K562 (cell line): ENCODE measurements around the gene IP6K1. TPM values are rescaled to one million over a fixed set of nuclear protein-coding genes. Genes with fewer than 3 reads are reported as not detected.

ENCODE experiments used
- ATAC-seq: fragments of 200-7000 bp; cut with Tn5 transposase; 3 replicates; pipeline ENCODE4 v1.9.1; 2020; ENCODE audit warnings: moderate library complexity
- BruUV-seq: library from RNA; stranded (reverse); fragments of 400-500 nt; replicated peaks from 2 replicates; lab custom pipeline; 2021; lab: Mats Ljungman, UMichigan
- CTCF ChIA-PET: fragments of 300-600 bp; formaldehyde crosslinking; extraction: SDS; loops from one replicate; lab custom pipeline; 2021; ENCODE audit warnings: low intra/inter-chr PET ratio; lab: Yijun Ruan, JAX
- POLR2A ChIA-PET: fragments of 300-600, 350-650 bp; sonication (Branson Sonifier 250); formaldehyde crosslinking; extraction: SDS; loops from one replicate; lab custom pipeline; 2021; ENCODE audit warnings: antibody characterized with exemption, inconsistent platforms; lab: Yijun Ruan, JAX
- DNase-seq, 4 experiments: peaks; one replicate each; pipeline versions ENCODE4 v3.0.0 to v3.0.0-alpha.2; 2011 to 2018; ENCODE audit warnings: low spot score in 3 of 4, mixed read lengths in 3 of 4; ENCODE audit errors: extremely low read depth in 1 of 4
- FAIRE-seq: peaks from 2 replicates; lab custom pipeline; 2011; peaks lifted over from hg19 to GRCh38; lab: Jason Lieb, UNC
- H2AFZ ChIP-seq: 2 replicates; pipeline ENCODE4 v1.6.0; 2011; ENCODE audit warnings: low read depth, low read length, control low read depth, inconsistent platforms
- H3K27ac ChIP-seq: fragments of 200-600 bp; 3 replicates; pipeline ENCODE4 v1.8.0; 2011; ENCODE audit warnings: low read depth, mild to moderate bottlenecking, control low read depth, inconsistent platforms, low read length, moderate library complexity, mixed read lengths; ENCODE audit errors: extremely low read depth
- H3K27me3 ChIP-seq, 2 experiments: fragments of 300-600 bp in 1 of 2; 2 replicates in 1 of 2; 3 replicates in 1 of 2; pipeline versions ENCODE4 v1.6.0 to v1.8.0; 2011; ENCODE audit warnings: inconsistent platforms in 2 of 2, low read length in 2 of 2, mild to moderate bottlenecking in 1 of 2, mixed read lengths in 1 of 2, moderate library complexity in 1 of 2; ENCODE audit not compliant: control insufficient read depth in 2 of 2, insufficient read depth in 2 of 2
- H3K36me3 ChIP-seq: fragments of 300-600 bp; 3 replicates; pipeline ENCODE4 v1.8.0; 2011; ENCODE audit warnings: mild to moderate bottlenecking, low read length, inconsistent platforms; ENCODE audit not compliant: control insufficient read depth, insufficient read depth
- H3K4me1 ChIP-seq, 2 experiments: fragments of 200-600 bp in 1 of 2; replicated peaks in 1 of 2; 2 replicates in 1 of 2; 3 replicates in 1 of 2; pipeline versions ENCODE4 v1.5.1 to v1.8.0; 2011; ENCODE audit warnings: inconsistent platforms in 2 of 2, low read length in 2 of 2, mild to moderate bottlenecking in 1 of 2, mixed read lengths in 1 of 2, moderate library complexity in 1 of 2; ENCODE audit not compliant: control insufficient read depth in 2 of 2, insufficient read depth in 2 of 2
- H3K4me2 ChIP-seq: 2 replicates; pipeline ENCODE4 v1.6.1; 2011; ENCODE audit warnings: low read length, control low read depth, inconsistent platforms, mixed read lengths; ENCODE audit not compliant: insufficient read depth
- H3K4me3 ChIP-seq: fragments of 200-600 bp; sonication (generic), shearing (Covaris generic); 2 replicates; pipeline ENCODE4 v1.5.1; 2016; ENCODE audit warnings: control low read depth, inconsistent platforms
- H3K79me2 ChIP-seq: fragments of 200-600 bp; 3 replicates; pipeline ENCODE4 v1.8.0; 2011; ENCODE audit warnings: low read length, inconsistent platforms; ENCODE audit not compliant: control insufficient read depth, insufficient read depth
- H3K9ac ChIP-seq, 2 experiments: 2 replicates each; pipeline versions ENCODE4 v1.6.0 to v1.6.1; 2011; ENCODE audit warnings: low read depth in 2 of 2, low read length in 2 of 2, control low read depth in 1 of 2, inconsistent platforms in 1 of 2, mild to moderate bottlenecking in 1 of 2, mixed read lengths in 1 of 2; ENCODE audit not compliant: insufficient read depth in 1 of 2
- H3K9me1 ChIP-seq: one replicate; pipeline ENCODE4 v1.6.0; 2011; ENCODE audit warnings: inconsistent platforms, mild to moderate bottlenecking, low read length, moderate library complexity; ENCODE audit not compliant: control insufficient read depth, insufficient read depth
- H3K9me3 ChIP-seq: replicated peaks from 2 replicates; pipeline ENCODE4 v1.5.1; 2011; ENCODE audit warnings: low read depth, low read length, inconsistent platforms; ENCODE audit not compliant: control insufficient read depth, insufficient read depth
- H4K20me1 ChIP-seq: replicated peaks from 2 replicates; pipeline ENCODE4 v1.6.1; 2011; ENCODE audit warnings: low read length, inconsistent platforms, mixed read lengths; ENCODE audit not compliant: control insufficient read depth, insufficient read depth
- CSDE1 ChIP-seq, 2 experiments: fragments of 450-650 bp; IDR thresholded peaks; 2 replicates each; pipeline ENCODE4 v1.6.1; 2016; ENCODE audit warnings: mild to moderate bottlenecking in 1 of 2
- FOXP1 ChIP-seq: sonication (generic); formaldehyde crosslinking; IDR thresholded peaks from 2 replicates; pipeline ENCODE4 v1.8.0; 2022; ENCODE audit warnings: mild to moderate bottlenecking, missing genetic modification reagents
- GABPB2 ChIP-seq: fragments of 250-450 bp; sonication (Bioruptor Pico); conservative IDR thresholded peaks from 2 replicates; pipeline ENCODE4 v1.5.1; 2021; ENCODE audit warnings: mild to moderate bottlenecking
- GATAD2A ChIP-seq: fragments of 450-650 bp; IDR thresholded peaks from 2 replicates; pipeline ENCODE4 v1.6.1; 2017
- HSF4 ChIP-seq: fragments of 250-450 bp; sonication (Bioruptor Pico); IDR thresholded peaks from 2 replicates; pipeline ENCODE4 v2.1.2; 2022; ENCODE audit warnings: mild to moderate bottlenecking, moderate library complexity, borderline replicate concordance
- RFX7 ChIP-seq: fragments of 250-450 bp; sonication (Bioruptor Pico); IDR thresholded peaks from 2 replicates; pipeline ENCODE4 v1.5.1; 2021; ENCODE audit warnings: mild to moderate bottlenecking
- TCF3 ChIP-seq: sonication (generic); formaldehyde crosslinking; IDR thresholded peaks from 2 replicates; pipeline ENCODE4 v1.4.0; 2020; ENCODE audit warnings: mild to moderate bottlenecking, missing genetic modification reagents
- TEAD4 ChIP-seq, 2 experiments: sonication (generic) in 1 of 2; formaldehyde crosslinking in 1 of 2; IDR thresholded peaks; 2 replicates each; pipeline versions ENCODE4 v1.6.1 to v1.8.0; 2012 to 2022; ENCODE audit warnings: borderline replicate concordance in 1 of 2, inconsistent platforms in 1 of 2, low read length in 1 of 2, mild to moderate bottlenecking in 1 of 2, missing genetic modification reagents in 1 of 2
- TRIM24 ChIP-seq, 2 experiments: fragments of 450-650 bp; IDR thresholded peaks; 2 replicates each; pipeline ENCODE4 v1.6.1; 2016
- U2AF2 ChIP-seq: fragments of 200-400 bp; formaldehyde crosslinking; optimal IDR thresholded peaks from 2 replicates; pipeline ENCODE3; 2017; ENCODE audit warnings: low read depth, mild to moderate bottlenecking, low read length
- ZNF41 ChIP-seq: fragments of 250-450 bp; sonication (Bioruptor Pico); conservative IDR thresholded peaks from 2 replicates; pipeline ENCODE4 v1.4.0; 2020; ENCODE audit warnings: mild to moderate bottlenecking
- WGBS: fragments of 100-300 bp; shearing (Covaris generic); methylation state at CpG from one replicate; pipeline ENCODE4 v1.1.6; 2016; ENCODE audit warnings: low coverage, mixed read lengths; ENCODE audit not compliant: insufficient coverage; ENCODE audit errors: missing lambda C conversion rate; 5-methylcytosine and 5-hydroxymethylcytosine counted together
- in situ Hi-C: fragments of 300-500 bp; cut with MboI; formaldehyde crosslinking; loops from 4 replicates; pipeline ENCODE4 v1.15.0; 2018; ENCODE audit warnings: inconsistent platforms, mixed read lengths
- intact Hi-C: fragments of 100-400 bp; cut with micrococcal nuclease; formaldehyde crosslinking; loops from 2 replicates; pipeline ENCODE4 v1.14.2; 2022
- polyA plus RNA-seq, 8 experiments: library from polyadenylated mRNA; depleted of rRNA in 4 of 8; stranded (reverse) in 5 of 8; unstranded in 3 of 8; fragments of >200 nt; fragmentation: Nextera tagmentation in 2 of 8; fragmentation: Illumina TruSeq in 1 of 8; extraction: Ambion mirVana in 2 of 8; extraction: Trizol in 1 of 8; gene quantifications; 2 replicates each; pipeline versions ENCODE4 v1.2.1 to v1.2.3, GENCODE V29; 2011 to 2014; ENCODE audit warnings: inconsistent platforms in 1 of 8, missing spikeins in 1 of 8
- total RNA-seq, 7 experiments: library from RNA; depleted of rRNA in 6 of 7; stranded (reverse); fragments of >200 nt in 6 of 7; fragmentation: Illumina TruSeq in 2 of 7; extraction: Trizol in 2 of 7; gene quantifications; 2 replicates each; pipeline versions ENCODE4 v1.2.1 to v1.2.3, GENCODE V29; 2011 to 2021; ENCODE audit warnings: low replicate concordance in 1 of 7
- TF ChIP-seq, protein P1 (sequence below): IDR thresholded peaks from 2 replicates; pipeline ENCODE4 v1.6.1; 2011; ENCODE audit warnings: borderline replicate concordance, low read depth, mild to moderate bottlenecking, moderate library complexity, low read length; ENCODE audit not compliant: insufficient read depth, poor library complexity, severe bottlenecking
- TF ChIP-seq, protein P2 (sequence below): sonication (generic); formaldehyde crosslinking; IDR thresholded peaks from 2 replicates; pipeline ENCODE4 v1.8.0; 2023; ENCODE audit warnings: missing genetic modification reagents, mild to moderate bottlenecking, borderline replicate concordance
- TF ChIP-seq, protein P3 (sequence below): fragments of 200-800 bp; sonication (Bioruptor generic); IDR thresholded peaks from 2 replicates; pipeline ENCODE4 v1.6.1; 2017; ENCODE audit warnings: missing genetic modification characterization, missing compliant biosample characterization

Gene IP6K1
- total and polyA plus RNA-seq, 9 of the 15 experiments (the other 6 are each of a cell fraction or from before 2014, with no cell fraction given), result 0.46 to 29.2 (median 13.1) TPM

- Histone ChIP-seq H3K9me1 (no peaks in the 10 kb centered on the region), H3K4me1 (peaks cover 12 to 23% of the 10 kb centered on the region in 2 experiments; a peak in 4 of 5 replicates), H4K20me1 (no peaks in the 10 kb centered on the region), H3K9me3 (no peaks in the 10 kb centered on the region), H3K9ac (peak overlapping the region in 1 of 2 experiments; percentile 76; a peak in 2 of 4 replicates), H3K36me3 (peaks cover 14% of the 10 kb centered on the region; the same call in 2 of the 3 replicates), H3K4me2 (peak overlapping the region; percentile 74; the same call in 1 of the 2 replicates), H3K79me2 (peaks cover 40% of the 10 kb centered on the region), H3K4me3 (no peak overlapping the region), H2AFZ (peak overlapping the region; percentile 82; the same call in 1 of the 2 replicates), H3K27ac (peak overlapping the region; percentile 91; the same call in 2 of the 3 replicates), H3K27me3 (no peaks in the 10 kb centered on the region)
- CTCF ChIA-PET, result no interaction called here
- 57% methylated on average over 3 of the region's 5 CpGs for WGBS
- POLR2A ChIA-PET, result interaction anchor here (0.6 to 2.8 kb wide), 5 partner anchors 16 to 415 kb away, joined by 3 to 16 read pairs (median 3); partner anchors contain the start of gene INKA1
- intact Hi-C loops, result no loop called here
- no TSS peak for BruUV-seq
- in situ Hi-C loops, result no loop called here
- FAIRE-seq (no peak), ATAC-seq (no peak), DNase-seq (no peak)
- TF ChIP-seq, protein P1, sequence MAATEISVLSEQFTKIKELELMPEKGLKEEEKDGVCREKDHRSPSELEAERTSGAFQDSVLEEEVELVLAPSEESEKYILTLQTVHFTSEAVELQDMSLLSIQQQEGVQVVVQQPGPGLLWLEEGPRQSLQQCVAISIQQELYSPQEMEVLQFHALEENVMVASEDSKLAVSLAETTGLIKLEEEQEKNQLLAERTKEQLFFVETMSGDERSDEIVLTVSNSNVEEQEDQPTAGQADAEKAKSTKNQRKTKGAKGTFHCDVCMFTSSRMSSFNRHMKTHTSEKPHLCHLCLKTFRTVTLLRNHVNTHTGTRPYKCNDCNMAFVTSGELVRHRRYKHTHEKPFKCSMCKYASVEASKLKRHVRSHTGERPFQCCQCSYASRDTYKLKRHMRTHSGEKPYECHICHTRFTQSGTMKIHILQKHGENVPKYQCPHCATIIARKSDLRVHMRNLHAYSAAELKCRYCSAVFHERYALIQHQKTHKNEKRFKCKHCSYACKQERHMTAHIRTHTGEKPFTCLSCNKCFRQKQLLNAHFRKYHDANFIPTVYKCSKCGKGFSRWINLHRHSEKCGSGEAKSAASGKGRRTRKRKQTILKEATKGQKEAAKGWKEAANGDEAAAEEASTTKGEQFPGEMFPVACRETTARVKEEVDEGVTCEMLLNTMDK, result no peak
- TF ChIP-seq FOXP1, result no peak
- no peak for TF ChIP-seq RFX7 (CRISPR knock-in tag)
- no peak for TF ChIP-seq ZNF41 (CRISPR knock-in tag)
- no peak for TF ChIP-seq CSDE1 (IDR thresholded peaks at IDR 0.05)
- TF ChIP-seq HSF4 (CRISPR knock-in tag), result no peak
- no peak for TF ChIP-seq TEAD4 (IDR thresholded peaks at IDR 0.05; ENCODE audit: low read length)
- no peak for TF ChIP-seq TEAD4 (CRISPR knock-in tag; IDR thresholded peaks at IDR 0.05; ENCODE audit: borderline replicate concordance)
- no peak for TF ChIP-seq TCF3 (CRISPR knock-in tag)
- no peak for TF ChIP-seq GABPB2 (CRISPR knock-in tag)
- TF ChIP-seq GATAD2A, result no peak
- TF ChIP-seq, protein P2, sequence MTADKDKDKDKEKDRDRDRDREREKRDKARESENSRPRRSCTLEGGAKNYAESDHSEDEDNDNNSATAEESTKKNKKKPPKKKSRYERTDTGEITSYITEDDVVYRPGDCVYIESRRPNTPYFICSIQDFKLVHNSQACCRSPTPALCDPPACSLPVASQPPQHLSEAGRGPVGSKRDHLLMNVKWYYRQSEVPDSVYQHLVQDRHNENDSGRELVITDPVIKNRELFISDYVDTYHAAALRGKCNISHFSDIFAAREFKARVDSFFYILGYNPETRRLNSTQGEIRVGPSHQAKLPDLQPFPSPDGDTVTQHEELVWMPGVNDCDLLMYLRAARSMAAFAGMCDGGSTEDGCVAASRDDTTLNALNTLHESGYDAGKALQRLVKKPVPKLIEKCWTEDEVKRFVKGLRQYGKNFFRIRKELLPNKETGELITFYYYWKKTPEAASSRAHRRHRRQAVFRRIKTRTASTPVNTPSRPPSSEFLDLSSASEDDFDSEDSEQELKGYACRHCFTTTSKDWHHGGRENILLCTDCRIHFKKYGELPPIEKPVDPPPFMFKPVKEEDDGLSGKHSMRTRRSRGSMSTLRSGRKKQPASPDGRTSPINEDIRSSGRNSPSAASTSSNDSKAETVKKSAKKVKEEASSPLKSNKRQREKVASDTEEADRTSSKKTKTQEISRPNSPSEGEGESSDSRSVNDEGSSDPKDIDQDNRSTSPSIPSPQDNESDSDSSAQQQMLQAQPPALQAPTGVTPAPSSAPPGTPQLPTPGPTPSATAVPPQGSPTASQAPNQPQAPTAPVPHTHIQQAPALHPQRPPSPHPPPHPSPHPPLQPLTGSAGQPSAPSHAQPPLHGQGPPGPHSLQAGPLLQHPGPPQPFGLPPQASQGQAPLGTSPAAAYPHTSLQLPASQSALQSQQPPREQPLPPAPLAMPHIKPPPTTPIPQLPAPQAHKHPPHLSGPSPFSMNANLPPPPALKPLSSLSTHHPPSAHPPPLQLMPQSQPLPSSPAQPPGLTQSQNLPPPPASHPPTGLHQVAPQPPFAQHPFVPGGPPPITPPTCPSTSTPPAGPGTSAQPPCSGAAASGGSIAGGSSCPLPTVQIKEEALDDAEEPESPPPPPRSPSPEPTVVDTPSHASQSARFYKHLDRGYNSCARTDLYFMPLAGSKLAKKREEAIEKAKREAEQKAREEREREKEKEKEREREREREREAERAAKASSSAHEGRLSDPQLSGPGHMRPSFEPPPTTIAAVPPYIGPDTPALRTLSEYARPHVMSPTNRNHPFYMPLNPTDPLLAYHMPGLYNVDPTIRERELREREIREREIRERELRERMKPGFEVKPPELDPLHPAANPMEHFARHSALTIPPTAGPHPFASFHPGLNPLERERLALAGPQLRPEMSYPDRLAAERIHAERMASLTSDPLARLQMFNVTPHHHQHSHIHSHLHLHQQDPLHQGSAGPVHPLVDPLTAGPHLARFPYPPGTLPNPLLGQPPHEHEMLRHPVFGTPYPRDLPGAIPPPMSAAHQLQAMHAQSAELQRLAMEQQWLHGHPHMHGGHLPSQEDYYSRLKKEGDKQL (CRISPR knock-in tag), result no peak
- TF ChIP-seq, protein P3, sequence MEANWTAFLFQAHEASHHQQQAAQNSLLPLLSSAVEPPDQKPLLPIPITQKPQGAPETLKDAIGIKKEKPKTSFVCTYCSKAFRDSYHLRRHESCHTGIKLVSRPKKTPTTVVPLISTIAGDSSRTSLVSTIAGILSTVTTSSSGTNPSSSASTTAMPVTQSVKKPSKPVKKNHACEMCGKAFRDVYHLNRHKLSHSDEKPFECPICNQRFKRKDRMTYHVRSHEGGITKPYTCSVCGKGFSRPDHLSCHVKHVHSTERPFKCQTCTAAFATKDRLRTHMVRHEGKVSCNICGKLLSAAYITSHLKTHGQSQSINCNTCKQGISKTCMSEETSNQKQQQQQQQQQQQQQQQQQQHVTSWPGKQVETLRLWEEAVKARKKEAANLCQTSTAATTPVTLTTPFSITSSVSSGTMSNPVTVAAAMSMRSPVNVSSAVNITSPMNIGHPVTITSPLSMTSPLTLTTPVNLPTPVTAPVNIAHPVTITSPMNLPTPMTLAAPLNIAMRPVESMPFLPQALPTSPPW (CRISPR knock-in tag), result no peak
- TF ChIP-seq U2AF2, result no peak
- no peak for TF ChIP-seq TRIM24 (IDR thresholded peaks at IDR 0.05)
These were observed 1.2 kb upstream of the IP6K1 start for GRCh38 chr3:49787536-49787935.
